Activated T-helper 2 cell treated with anti-CD3 and anti-CD28 coated beads, Interferon-gamma antibody, Interleukin-2, Interleukin-4, amounts not matched to agents 10 μg/mL and 5 μg/mL and 100 μg/mL, durations not matched to agents 14 hours and 24 hours and 36 hours (primary cell): ENCODE measurements around the gene CNTNAP2. TPM values are rescaled to one million over a fixed set of nuclear protein-coding genes. Genes with fewer than 3 reads are reported as not detected.

Experiments used
- DNase-seq: peaks from one replicate; pipeline ENCODE4 v3.0.0; 2021; ENCODE audit warnings: low spot score
- H3K27ac Mint-ChIP-seq: one replicate; pipeline ENCODE4 v1.8.0; 2021; ENCODE audit warnings: mixed read lengths
- H3K27me3 Mint-ChIP-seq: one replicate; pipeline ENCODE4 v1.8.0; 2021; ENCODE audit warnings: low read depth, mixed read lengths
- H3K36me3 Mint-ChIP-seq: one replicate; pipeline ENCODE4 v1.8.0; 2021; ENCODE audit warnings: low read depth, mixed read lengths
- H3K4me1 Mint-ChIP-seq: one replicate; pipeline ENCODE4 v1.8.0; 2021; ENCODE audit warnings: low read depth, mixed read lengths
- H3K4me3 Mint-ChIP-seq: one replicate; pipeline ENCODE4 v1.8.0; 2021; ENCODE audit warnings: low read depth, mild to moderate bottlenecking, moderate library complexity, mixed read lengths
- H3K9me3 Mint-ChIP-seq: one replicate; pipeline ENCODE4 v1.8.0; 2021; ENCODE audit warnings: mixed read lengths
- intact Hi-C: fragments of 100-400 bp; cut with micrococcal nuclease; formaldehyde crosslinking; loops from one replicate; pipeline ENCODE4 v1.15.1; 2023
- total RNA-seq: library from RNA; stranded (reverse); gene quantifications from 2 replicates; pipeline ENCODE4 v1.2.3, GENCODE V29; 2022

Gene CNTNAP2
- total RNA-seq, 1 donor from 2014 or later: not detected

- intact Hi-C loops: no loop called here
- Mint-ChIP-seq H3K27me3 (no peaks in the 10 kb centered on the region), H3K4me3 (no peak overlapping the region), H3K4me1 (no peaks in the 10 kb centered on the region), H3K9me3 (no peaks in the 10 kb centered on the region), H3K36me3 (no peaks in the 10 kb centered on the region), H3K27ac (no peak overlapping the region)
- DNase-seq: no peak
Observed at GRCh38 chr7:148159331-148159730, 2042.7 kb downstream of the CNTNAP2 start.

- intact Hi-C loops: no loop called here
- H3K27me3 Mint-ChIP-seq: no peaks in the 10 kb centered on the region
Observed at GRCh38 chr7:148161776-148162175, 2045.2 kb downstream of the CNTNAP2 start.

GRCh38 chr7:148162808-148163207, 2046.2 kb downstream of the CNTNAP2 start:
- H3K4me3 Mint-ChIP-seq: no peak overlapping the region

More at GRCh38 chr7:148161776-148162175, 2045.2 kb downstream of the CNTNAP2 start:
- H3K27ac Mint-ChIP-seq: no peak overlapping the region
- H3K36me3 Mint-ChIP-seq: no peaks in the 10 kb centered on the region
- H3K4me1 Mint-ChIP-seq: no peaks in the 10 kb centered on the region
- DNase-seq: no peak
- H3K9me3 Mint-ChIP-seq: no peaks in the 10 kb centered on the region
- no peak overlapping the region for H3K4me3 Mint-ChIP-seq

GRCh38 chr7:148163246-148163645, 2046.6 kb downstream of the CNTNAP2 start:
- no peak for DNase-seq
- Mint-ChIP-seq H3K4me3 (no peak overlapping the region), H3K9me3 (no peaks in the 10 kb centered on the region), H3K4me1 (no peaks in the 10 kb centered on the region), H3K27ac (no peak overlapping the region), H3K27me3 (no peaks in the 10 kb centered on the region), H3K36me3 (no peaks in the 10 kb centered on the region)
- intact Hi-C loops: no loop called here

More at GRCh38 chr7:148162808-148163207, 2046.2 kb downstream of the CNTNAP2 start:
- Mint-ChIP-seq H3K27ac (no peak overlapping the region), H3K9me3 (no peaks in the 10 kb centered on the region), H3K4me1 (no peaks in the 10 kb centered on the region), H3K27me3 (no peaks in the 10 kb centered on the region), H3K36me3 (no peaks in the 10 kb centered on the region)
- no peak for DNase-seq
- intact Hi-C loops: no loop called here

- no peak overlapping the region for H3K27ac Mint-ChIP-seq
- H3K27me3 Mint-ChIP-seq: no peaks in the 10 kb centered on the region
- no peak overlapping the region for H3K4me3 Mint-ChIP-seq
- no peak for DNase-seq
- no peaks in the 10 kb centered on the region for H3K9me3 Mint-ChIP-seq
- intact Hi-C loops: no loop called here
- H3K36me3 Mint-ChIP-seq: no peaks in the 10 kb centered on the region
- no peaks in the 10 kb centered on the region for H3K4me1 Mint-ChIP-seq
Observed at GRCh38 chr7:148172920-148173319, 2056.3 kb downstream of the CNTNAP2 start.

GRCh38 chr7:148173369-148173768, 2056.8 kb downstream of the CNTNAP2 start:
- intact Hi-C loops: no loop called here
- H3K36me3 Mint-ChIP-seq: no peaks in the 10 kb centered on the region
- no peaks in the 10 kb centered on the region for H3K27me3 Mint-ChIP-seq
- H3K9me3 Mint-ChIP-seq: no peaks in the 10 kb centered on the region
- no peak overlapping the region for H3K4me3 Mint-ChIP-seq
- DNase-seq: no peak
- H3K4me1 Mint-ChIP-seq: no peaks in the 10 kb centered on the region
- H3K27ac Mint-ChIP-seq: no peak overlapping the region

GRCh38 chr7:148174376-148174775, 2057.8 kb downstream of the CNTNAP2 start:
- no peak overlapping the region for H3K27ac Mint-ChIP-seq
- intact Hi-C loops: no loop called here
- H3K27me3 Mint-ChIP-seq: no peaks in the 10 kb centered on the region
- H3K4me3 Mint-ChIP-seq: no peak overlapping the region
- DNase-seq: no peak
- no peaks in the 10 kb centered on the region for H3K4me1 Mint-ChIP-seq
- no peaks in the 10 kb centered on the region for H3K9me3 Mint-ChIP-seq
- no peaks in the 10 kb centered on the region for H3K36me3 Mint-ChIP-seq

- no peak for DNase-seq
- Mint-ChIP-seq H3K9me3 (no peaks in the 10 kb centered on the region), H3K36me3 (no peaks in the 10 kb centered on the region), H3K4me3 (no peak overlapping the region), H3K27ac (no peak overlapping the region), H3K27me3 (no peaks in the 10 kb centered on the region), H3K4me1 (no peaks in the 10 kb centered on the region)
- intact Hi-C loops: no loop called here
Observed at GRCh38 chr7:148175512-148175911, 2058.9 kb downstream of the CNTNAP2 start.

- Mint-ChIP-seq H3K27me3 (no peaks in the 10 kb centered on the region), H3K4me3 (no peak overlapping the region), H3K4me1 (no peaks in the 10 kb centered on the region), H3K9me3 (no peaks in the 10 kb centered on the region), H3K27ac (no peak overlapping the region), H3K36me3 (no peaks in the 10 kb centered on the region)
- intact Hi-C loops: no loop called here
- no peak for DNase-seq
Observed at GRCh38 chr7:148177972-148178371, 2061.4 kb downstream of the CNTNAP2 start.

GRCh38 chr7:148180075-148180474, 2063.5 kb downstream of the CNTNAP2 start:
- Mint-ChIP-seq H3K36me3 (no peaks in the 10 kb centered on the region), H3K27me3 (no peaks in the 10 kb centered on the region), H3K4me1 (no peaks in the 10 kb centered on the region), H3K9me3 (no peaks in the 10 kb centered on the region), H3K27ac (no peak overlapping the region), H3K4me3 (no peak overlapping the region)
- intact Hi-C loops: no loop called here
- DNase-seq: no peak

- DNase-seq: no peak
- Mint-ChIP-seq H3K36me3 (no peaks in the 10 kb centered on the region), H3K27me3 (no peaks in the 10 kb centered on the region), H3K27ac (no peak overlapping the region), H3K4me3 (no peak overlapping the region), H3K4me1 (no peaks in the 10 kb centered on the region), H3K9me3 (no peaks in the 10 kb centered on the region)
- intact Hi-C loops: no loop called here
Observed at GRCh38 chr7:148182264-148182663, 2065.7 kb downstream of the CNTNAP2 start.

- H3K27ac Mint-ChIP-seq: no peak overlapping the region
- no peaks in the 10 kb centered on the region for H3K4me1 Mint-ChIP-seq
- intact Hi-C loops: no loop called here
- H3K4me3 Mint-ChIP-seq: no peak overlapping the region
- no peaks in the 10 kb centered on the region for H3K36me3 Mint-ChIP-seq
- H3K27me3 Mint-ChIP-seq: no peaks in the 10 kb centered on the region
- H3K9me3 Mint-ChIP-seq: no peaks in the 10 kb centered on the region
- DNase-seq: no peak
Observed at GRCh38 chr7:148185041-148185440, 2068.4 kb downstream of the CNTNAP2 start.

GRCh38 chr7:148187471-148187870, 2070.9 kb downstream of the CNTNAP2 start:
- Mint-ChIP-seq H3K9me3 (no peaks in the 10 kb centered on the region), H3K4me1 (no peaks in the 10 kb centered on the region), H3K27ac (no peak overlapping the region), H3K27me3 (no peaks in the 10 kb centered on the region), H3K4me3 (no peak overlapping the region), H3K36me3 (no peaks in the 10 kb centered on the region)
- intact Hi-C loops: no loop called here
- no peak for DNase-seq

GRCh38 chr7:148191391-148192065, 2074.9 kb downstream of the CNTNAP2 start:
- no peaks in the 10 kb centered on the region for H3K4me1 Mint-ChIP-seq
- no peaks in the 10 kb centered on the region for H3K36me3 Mint-ChIP-seq
- H3K9me3 Mint-ChIP-seq: no peaks in the 10 kb centered on the region
- H3K27me3 Mint-ChIP-seq: no peaks in the 10 kb centered on the region
- intact Hi-C loops: no loop called here
- no peak for DNase-seq
- H3K4me3 Mint-ChIP-seq: no peak overlapping the region
- H3K27ac Mint-ChIP-seq: no peak overlapping the region
